Choroid plexus epithelial cell (primary cell): ENCODE measurements around the gene ROPN1.

Experiments
- DNase-seq: peaks from one replicate; pipeline ENCODE4 v3.0.0-alpha.2; 2010; ENCODE audit warnings: low read depth
- H3K4me3 ChIP-seq: 2 replicates; pipeline ENCODE4 v1.5.1; 2011; ENCODE audit warnings: low read depth, mild to moderate bottlenecking, control low read depth, low read length, moderate library complexity
- CTCF ChIP-seq: conservative IDR thresholded peaks from 2 replicates; pipeline ENCODE4 v1.5.1; 2011; ENCODE audit warnings: low read depth, mild to moderate bottlenecking, control low read depth, inconsistent platforms, low read length, moderate library complexity

ROPN1 gene

DNA sequence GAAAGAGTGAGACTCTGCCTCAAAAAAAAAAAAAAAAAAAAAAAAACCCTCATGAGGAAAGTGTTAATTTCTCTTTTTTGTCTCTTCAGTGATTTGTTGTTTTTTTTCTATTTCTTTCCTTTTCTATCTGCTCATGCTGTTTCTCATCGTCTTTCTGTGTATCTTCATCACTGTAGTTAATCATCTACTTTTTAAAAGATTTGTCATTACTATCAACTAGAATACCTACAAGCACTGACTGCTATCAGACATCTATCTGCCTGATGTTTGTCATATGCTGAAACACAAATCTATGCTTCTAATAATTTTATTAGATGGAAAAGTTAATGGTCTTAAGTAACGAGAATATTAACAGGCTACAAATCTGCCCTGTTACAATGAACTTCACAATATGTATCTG, 57.7 kb downstream of the ROPN1 start:
- no peak for DNase-seq
- no peak for TF ChIP-seq CTCF
- no peak overlapping the region for H3K4me3 ChIP-seq

DNA sequence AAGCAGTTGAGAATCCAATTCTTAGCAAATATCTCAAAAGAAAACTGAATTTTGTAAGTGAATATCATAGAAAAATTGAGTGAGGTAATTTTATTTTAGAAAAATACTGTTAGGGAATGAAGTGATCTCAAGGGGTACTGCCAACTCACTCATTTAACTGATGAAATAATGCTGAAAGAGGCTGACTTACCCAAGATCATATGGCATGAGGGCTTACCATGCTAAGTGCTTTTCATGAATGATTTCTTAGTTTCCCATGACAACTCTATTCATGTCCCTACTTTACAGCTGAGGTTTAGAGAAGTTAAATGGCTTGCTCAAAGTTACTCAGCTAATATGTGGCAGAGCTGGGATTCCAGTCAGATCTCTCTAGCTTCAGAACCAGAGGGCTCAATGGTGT, 61.5 kb downstream of the ROPN1 start:
- no peak for TF ChIP-seq CTCF
- no peak overlapping the region for H3K4me3 ChIP-seq
- no peak for DNase-seq

DNA sequence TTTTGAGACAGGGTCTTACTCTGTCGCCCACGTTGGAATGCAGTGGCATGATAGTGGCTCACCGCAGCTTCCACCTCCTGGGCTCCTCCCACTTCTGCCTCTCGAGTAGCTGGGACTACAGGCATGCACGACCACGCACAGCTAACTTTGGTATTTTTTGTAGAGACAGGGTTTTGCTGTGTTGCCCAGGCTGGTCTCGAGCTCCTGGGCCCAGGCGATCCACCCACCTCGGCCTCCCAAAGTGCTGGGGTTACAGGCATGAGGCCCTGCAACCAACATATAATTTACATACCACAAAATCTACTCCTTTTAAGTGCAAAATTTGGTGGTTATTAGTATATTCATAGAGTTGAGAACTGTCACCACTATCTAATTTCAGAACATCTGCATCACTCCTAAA, 62.6 kb downstream of the ROPN1 start:
- TF ChIP-seq CTCF = no peak
- no peak for DNase-seq

GRCh38 chr3:123926396-123926795, 65.5 kb downstream of the ROPN1 start:
- no peak for TF ChIP-seq CTCF
- no peak for DNase-seq
- no peak overlapping the region for H3K4me3 ChIP-seq

More for the DNA sequence above, 62.6 kb downstream of the ROPN1 start:
- no peak overlapping the region for H3K4me3 ChIP-seq

- no peak for TF ChIP-seq CTCF
- no peak for DNase-seq
- no peak overlapping the region for H3K4me3 ChIP-seq
These were observed 71.1 kb downstream of the ROPN1 start for GRCh38 chr3:123920868-123921267.

- no peak for TF ChIP-seq CTCF
- DNase-seq = no peak
- H3K4me3 ChIP-seq = no peak overlapping the region
These were observed 71.5 kb downstream of the ROPN1 start for GRCh38 chr3:123920383-123920782.

DNA sequence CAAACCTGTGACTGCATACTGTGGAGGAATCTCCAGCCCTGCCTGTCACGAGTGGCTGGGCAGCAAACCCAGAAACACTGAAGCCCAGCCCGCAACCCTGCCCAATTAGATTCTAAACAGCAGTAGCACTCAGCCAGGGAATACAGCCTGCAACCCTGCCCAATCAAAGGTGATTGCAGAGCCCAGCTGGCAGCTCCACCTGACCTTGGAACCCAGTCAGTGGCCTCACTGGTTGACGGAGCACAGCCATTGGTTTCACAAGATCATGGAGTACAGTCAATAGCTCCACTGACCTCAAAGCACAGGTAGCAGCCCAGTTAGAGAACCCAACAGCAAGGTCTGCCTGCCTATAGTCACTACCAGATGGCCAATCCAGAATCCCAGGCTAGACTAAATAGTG, 72.6 kb downstream of the ROPN1 start:
- no peak for DNase-seq
- no peak for TF ChIP-seq CTCF
- H3K4me3 ChIP-seq = no peak overlapping the region
